Ascending aorta (tissue), 2 donors: ENCODE results near the gene WNT9B. TPM values are rescaled to one million over a fixed set of nuclear protein-coding genes. Genes with fewer than 3 reads are reported as not detected.

Experiments
- DNase-seq, 2 donors: peaks; one replicate each; pipeline ENCODE4 v3.0.0-alpha.2; 2019; ENCODE audit warnings: low spot score in 2 of 2
- H3K27ac ChIP-seq, 2 donors: fragments of 200-600 bp; sonication (generic); one replicate each; pipeline ENCODE4 v1.5.1; 2016 to 2017; ENCODE audit warnings: mild to moderate bottlenecking in 1 of 2
- H3K27me3 ChIP-seq: fragments of 200-600 bp; sonication (generic); one replicate; pipeline ENCODE4 v1.5.1; 2017
- H3K36me3 ChIP-seq, 2 donors: fragments of 200-600 bp; sonication (generic); one replicate each; pipeline ENCODE4 v1.5.1; 2016
- H3K4me1 ChIP-seq, 2 donors: fragments of 200-600 bp; sonication (generic); one replicate each; pipeline ENCODE4 v1.5.1; 2016 to 2017; ENCODE audit warnings: mild to moderate bottlenecking in 1 of 2
- H3K4me3 ChIP-seq, 2 donors: fragments of 200-600 bp; sonication (generic); one replicate each; pipeline ENCODE4 v1.5.1; 2016 to 2017; ENCODE audit warnings: mild to moderate bottlenecking in 1 of 2
- H3K9me3 ChIP-seq, 2 donors: fragments of 200-600 bp; sonication (generic); one replicate each; pipeline ENCODE4 v1.5.1; 2016
- CTCF ChIP-seq, 3 experiments: fragments of 200-600 bp in 2 of 3; fragments of 450-650 bp in 1 of 3; sonication (generic) in 2 of 3; IDR thresholded peaks; one replicate each; pipeline ENCODE4 v1.5.1; 2016 to 2019; ENCODE audit warnings: antibody characterized with exemption in 3 of 3, mild to moderate bottlenecking in 1 of 3, moderate library complexity in 1 of 3
- intact Hi-C: fragments of 100-400 bp; cut with DNase I; formaldehyde crosslinking; loops from one replicate; pipeline ENCODE4 v1.15.1; 2023
- total RNA-seq: library from RNA; depleted of rRNA; stranded (reverse); fragments of >200 nt; gene quantifications from one replicate; pipeline ENCODE4 v1.1.0, GENCODE V29; 2016

Gene WNT9B
- total RNA-seq, 1 donor from 2014 or later, result 5.6 TPM

GRCh38 chr17:46853896-46854444, 2.6 kb downstream of the WNT9B start:
- Histone ChIP-seq H3K36me3 (no peaks in the 10 kb centered on the region), H3K4me3 (no peak overlapping the region), H3K27me3 (peaks cover 18% of the 10 kb centered on the region), H3K4me1 (peaks cover 5 to 9% of the 10 kb centered on the region in 2 donors), H3K27ac (no peak overlapping the region), H3K9me3 (no peaks in the 10 kb centered on the region)
- TF ChIP-seq CTCF (IDR thresholded peaks at IDR 0.05), result no peak
- DNase-seq, result no peak
- intact Hi-C loops, result no loop called here

- TF ChIP-seq CTCF (IDR thresholded peaks at IDR 0.05), result no peak
- H3K4me1 ChIP-seq, result peaks cover 5 to 9% of the 10 kb centered on the region in 2 donors
- no peak overlapping the region for H3K4me3 ChIP-seq
- DNase-seq, result no peak
- no peaks in the 10 kb centered on the region for H3K36me3 ChIP-seq
- intact Hi-C loops, result no loop called here
- no peak overlapping the region for H3K27ac ChIP-seq
- peaks cover 18% of the 10 kb centered on the region for H3K27me3 ChIP-seq
- no peaks in the 10 kb centered on the region for H3K9me3 ChIP-seq
Observed at GRCh38 chr17:46854515-46854914, 3.1 kb downstream of the WNT9B start.

- Histone ChIP-seq H3K36me3 (no peaks in the 10 kb centered on the region), H3K27me3 (peaks cover 18% of the 10 kb centered on the region), H3K9me3 (no peaks in the 10 kb centered on the region), H3K27ac (no peak overlapping the region), H3K4me1 (peaks cover 5 to 9% of the 10 kb centered on the region in 2 donors), H3K4me3 (no peak overlapping the region)
- intact Hi-C loops, result no loop called here
- TF ChIP-seq CTCF (IDR thresholded peaks at IDR 0.05), result no peak
- no peak for DNase-seq
Observed at GRCh38 chr17:46854948-46855347, 3.6 kb downstream of the WNT9B start.

- Histone ChIP-seq H3K27me3 (no peaks in the 10 kb centered on the region), H3K27ac (no peak overlapping the region), H3K9me3 (no peaks in the 10 kb centered on the region), H3K4me3 (no peak overlapping the region), H3K4me1 (no peaks in the 10 kb centered on the region), H3K36me3 (no peaks in the 10 kb centered on the region)
- DNase-seq, result no peak
- no peak for TF ChIP-seq CTCF (IDR thresholded peaks at IDR 0.05)
- intact Hi-C loops, result no loop called here
Observed at GRCh38 chr17:46857600-46857999, 6.2 kb downstream of the WNT9B start.

GRCh38 chr17:46859996-46860395, 8.6 kb downstream of the WNT9B start:
- no peak for DNase-seq
- Histone ChIP-seq H3K27ac (no peak overlapping the region), H3K27me3 (no peaks in the 10 kb centered on the region), H3K9me3 (no peaks in the 10 kb centered on the region), H3K4me3 (no peak overlapping the region), H3K4me1 (no peaks in the 10 kb centered on the region), H3K36me3 (no peaks in the 10 kb centered on the region)
- TF ChIP-seq CTCF (IDR thresholded peaks at IDR 0.05), result no peak
- intact Hi-C loops, result no loop called here

GRCh38 chr17:46862949-46863348, 11.6 kb downstream of the WNT9B start:
- Histone ChIP-seq H3K36me3 (no peaks in the 10 kb centered on the region), H3K4me1 (no peaks in the 10 kb centered on the region), H3K27ac (no peak overlapping the region), H3K27me3 (no peaks in the 10 kb centered on the region), H3K4me3 (no peak overlapping the region), H3K9me3 (no peaks in the 10 kb centered on the region)
- intact Hi-C loops, result no loop called here
- no peak for TF ChIP-seq CTCF (IDR thresholded peaks at IDR 0.05)
- no peak for DNase-seq
